ENCODE data around the gene TCF20. TPM values are rescaled to one million over a fixed set of nuclear protein-coding genes. Genes with fewer than 3 reads are reported as not detected.

TCF20 gene
- 21.9 and 23.3 TPM in 2 replicates for total RNA-seq

- DNase-seq (ENCODE audit: low read depth, low spot score) = peak; percentile 29
Measured at GRCh38 chr22:42270510-42271190, at the start of gene TCF20. TCF20 (minus strand) TSS chr22:42270653; CDS start chr22:42215305, 55,348 bp downstream.

DNA sequence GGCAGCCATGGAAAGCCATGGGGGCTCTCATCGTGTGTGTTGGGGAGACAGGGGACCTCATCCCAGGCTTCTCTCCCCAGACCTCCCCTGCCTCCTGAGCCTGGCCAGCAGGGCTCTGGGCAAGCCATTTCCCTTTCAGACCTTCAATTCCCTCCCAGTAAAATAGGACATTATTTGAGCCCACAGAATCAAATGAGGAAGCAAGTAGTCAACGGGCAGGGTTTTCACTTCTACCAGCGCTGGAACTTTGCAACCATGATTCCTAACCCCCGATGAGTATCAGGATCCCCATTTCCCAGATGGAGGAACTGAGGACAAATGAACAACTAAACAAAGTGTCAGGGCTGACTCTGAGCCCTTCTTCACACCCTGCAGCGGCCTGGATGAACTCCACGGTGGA is 48.9 kb upstream of the TCF20 start:
- no peak for DNase-seq (ENCODE audit: low read depth, low spot score)

- no peak for DNase-seq (ENCODE audit: low read depth, low spot score)
Measured at GRCh38 chr22:42318967-42319366, 48.5 kb upstream of the TCF20 start.

GRCh38 chr22:42317691-42318547 is 47.5 kb upstream of the TCF20 start:
- no peak for DNase-seq (ENCODE audit: low read depth, low spot score)

DNA sequence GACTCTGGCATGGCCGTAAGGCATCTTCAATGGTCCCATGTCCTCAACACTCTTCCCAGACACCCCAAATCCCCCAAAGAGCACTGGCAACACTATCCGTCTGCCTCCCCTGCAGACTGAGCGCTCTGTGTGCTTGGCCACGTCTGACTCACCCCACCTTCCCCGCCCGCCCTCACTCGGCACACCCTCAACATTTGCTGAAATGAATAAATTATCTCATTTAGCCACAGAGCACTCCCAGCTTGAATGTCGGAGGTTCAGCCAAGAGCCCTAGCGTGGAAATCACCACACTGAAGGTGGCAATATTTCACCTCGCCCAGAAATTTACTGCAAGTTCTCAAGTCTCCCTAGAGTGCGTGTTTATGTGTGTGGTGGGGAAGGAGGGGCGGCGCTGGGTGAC is 46.6 kb upstream of the TCF20 start:
- no peak for DNase-seq (ENCODE audit: low read depth, low spot score)

- DNase-seq (ENCODE audit: low read depth, low spot score) = no peak
Measured at GRCh38 chr22:42315392-42315756, 44.9 kb upstream of the TCF20 start.

GRCh38 chr22:42314709-42315391 is 44.4 kb upstream of the TCF20 start:
- DNase-seq (ENCODE audit: low read depth, low spot score) = no peak

GRCh38 chr22:42313804-42314581 is 43.5 kb upstream of the TCF20 start:
- no peak for DNase-seq (ENCODE audit: low read depth, low spot score)

DNA sequence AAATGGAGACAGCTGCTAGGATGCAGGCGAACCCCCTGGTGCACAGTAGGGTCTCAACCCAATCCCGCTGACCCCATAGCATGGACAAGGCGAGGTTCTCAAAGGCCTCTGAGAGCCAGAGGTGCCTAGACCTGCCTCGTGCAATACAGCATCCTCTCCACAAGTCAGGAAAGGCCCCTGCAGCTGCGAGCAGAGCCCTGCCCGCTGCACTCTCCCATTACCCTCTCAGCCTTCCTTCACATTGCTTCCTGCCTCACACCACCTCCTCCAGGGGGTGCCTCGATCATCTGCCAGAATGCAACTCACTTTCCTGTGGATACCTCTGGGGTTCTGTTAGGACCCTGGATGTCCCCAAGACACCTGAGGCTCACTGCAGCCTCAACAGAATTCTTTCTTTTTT is 42.8 kb upstream of the TCF20 start:
- DNase-seq (ENCODE audit: low read depth, low spot score) = no peak

DNA sequence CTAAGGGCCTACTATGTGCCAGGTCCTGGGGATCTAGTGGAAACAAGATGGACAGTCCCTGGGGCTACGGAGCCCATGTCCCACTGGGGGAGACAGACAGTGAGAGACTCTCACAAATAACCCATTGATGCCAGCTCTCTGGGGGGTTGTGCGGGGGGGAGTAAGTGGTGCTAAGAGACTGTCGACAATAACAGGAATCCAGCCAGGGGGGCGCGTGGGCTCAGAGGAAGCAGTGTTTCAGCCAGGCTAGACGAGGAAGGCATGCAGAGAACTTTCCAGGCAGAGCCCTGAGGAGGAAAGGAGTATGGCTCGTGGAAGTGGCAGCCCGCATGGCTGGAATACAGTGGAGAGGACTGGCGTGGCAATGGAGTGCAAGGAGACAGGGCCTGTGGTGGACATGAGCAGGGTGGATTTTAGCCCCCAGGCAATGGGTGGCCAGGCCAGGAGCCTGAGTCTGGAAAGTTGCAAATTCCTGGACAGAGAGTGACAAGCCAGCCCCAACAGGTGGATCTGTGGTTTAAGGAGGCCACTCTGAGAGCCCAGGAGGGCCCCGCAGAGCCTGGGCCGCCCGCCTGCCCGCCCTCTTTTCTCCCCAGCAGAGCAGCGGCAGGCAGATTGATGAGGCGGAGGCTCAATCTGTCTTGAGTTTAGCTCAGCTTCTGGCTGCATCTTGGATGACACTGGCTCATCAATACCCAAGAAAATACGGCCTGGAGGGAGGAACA is 40.0 kb upstream of the TCF20 start:
- no peak for DNase-seq (ENCODE audit: low read depth, low spot score)

GRCh38 chr22:42309865-42310264 is 39.4 kb upstream of the TCF20 start:
- DNase-seq (ENCODE audit: low read depth, low spot score) = no peak

DNA sequence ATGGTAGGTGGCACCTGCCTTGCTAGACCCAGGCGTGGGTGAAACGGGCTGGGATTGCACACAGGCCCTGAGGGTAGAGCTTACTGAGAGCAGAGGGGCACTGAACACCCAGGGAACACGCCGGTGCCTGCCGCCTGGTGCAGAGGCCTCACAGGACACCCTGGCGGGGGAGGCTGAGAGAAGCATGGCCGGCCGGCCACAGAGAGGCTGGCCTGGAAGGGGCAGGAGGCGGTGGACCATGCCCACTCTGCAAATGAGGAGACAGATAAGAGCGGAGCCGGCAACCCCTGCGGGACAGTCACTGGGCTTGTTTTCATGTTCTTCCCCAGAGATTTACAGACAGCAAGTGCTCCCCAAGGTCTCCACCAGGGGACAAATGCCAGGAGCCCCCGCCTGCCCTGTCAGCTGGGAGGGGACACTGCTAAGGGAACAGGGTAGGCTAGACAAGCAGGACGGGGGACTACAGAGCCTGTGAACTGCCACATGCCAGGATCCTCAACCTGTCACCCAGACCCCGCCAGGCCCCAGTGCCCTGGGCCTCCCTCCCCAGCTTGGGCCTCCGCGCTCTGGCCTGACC is 38.5 kb upstream of the TCF20 start:
- no peak for DNase-seq (ENCODE audit: low read depth, low spot score)

DNA sequence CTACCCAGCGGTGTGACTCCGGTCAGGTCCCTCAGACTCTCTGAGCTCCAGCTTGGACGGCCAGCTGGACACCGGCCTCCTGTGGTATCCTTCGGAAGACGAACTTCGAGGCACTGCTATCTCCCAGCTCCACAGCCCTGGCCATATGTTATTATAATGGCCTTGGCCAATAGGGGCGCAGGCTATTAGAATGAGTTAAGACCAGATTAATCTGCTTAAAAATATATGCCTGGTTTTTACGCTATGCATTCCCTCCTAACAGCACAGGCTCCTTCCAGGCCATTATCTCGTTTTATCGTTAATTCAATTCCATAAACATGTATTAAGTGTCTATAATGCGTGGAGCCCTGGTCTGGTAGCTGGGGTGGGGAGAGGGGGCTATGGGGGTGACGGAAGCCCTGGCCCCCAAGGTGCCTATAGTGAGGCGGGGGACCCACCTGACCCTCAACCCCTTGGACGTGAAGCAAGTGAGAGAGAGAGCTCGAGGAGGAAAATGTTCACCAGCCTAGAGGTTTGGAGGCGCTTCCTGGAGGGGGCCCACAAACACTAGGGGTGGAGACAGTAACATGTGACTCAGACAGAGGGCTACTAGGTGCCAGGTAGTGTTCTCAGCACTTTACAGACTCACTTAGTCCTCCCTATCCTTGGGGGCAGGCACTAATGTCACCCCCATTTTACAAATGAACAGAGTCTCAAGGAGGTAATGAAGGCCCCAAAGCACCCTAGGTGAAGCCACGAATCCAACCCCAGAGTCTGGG is 37.5 kb upstream of the TCF20 start:
- no peak for DNase-seq (ENCODE audit: low read depth, low spot score)

GRCh38 chr22:42306010-42306409 is 35.6 kb upstream of the TCF20 start:
- DNase-seq (ENCODE audit: low read depth, low spot score) = no peak

DNA sequence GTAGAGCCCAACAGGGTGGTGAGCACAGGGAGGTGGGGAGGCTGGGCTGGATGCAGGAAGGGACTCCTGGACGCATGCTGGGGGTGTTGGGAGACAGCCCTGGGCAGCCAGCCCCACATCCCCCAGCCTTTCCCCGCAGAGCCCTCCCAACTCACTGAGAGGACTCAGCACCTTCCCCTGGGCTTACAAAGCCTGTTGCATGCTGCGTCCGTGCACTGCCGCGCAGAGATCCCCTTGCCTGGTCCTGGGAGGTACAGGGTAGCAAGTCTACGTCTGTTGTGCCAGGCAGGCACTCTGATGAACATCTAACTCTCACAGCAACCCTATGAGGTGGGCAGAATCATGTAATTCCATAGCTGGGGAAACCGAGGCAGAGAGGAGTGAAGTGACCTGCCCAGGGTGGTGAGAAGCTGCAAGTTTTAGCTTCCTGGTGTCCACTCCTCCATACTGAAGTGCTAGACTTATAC is 33.9 kb upstream of the TCF20 start:
- DNase-seq (ENCODE audit: low read depth, low spot score) = no peak

DNA sequence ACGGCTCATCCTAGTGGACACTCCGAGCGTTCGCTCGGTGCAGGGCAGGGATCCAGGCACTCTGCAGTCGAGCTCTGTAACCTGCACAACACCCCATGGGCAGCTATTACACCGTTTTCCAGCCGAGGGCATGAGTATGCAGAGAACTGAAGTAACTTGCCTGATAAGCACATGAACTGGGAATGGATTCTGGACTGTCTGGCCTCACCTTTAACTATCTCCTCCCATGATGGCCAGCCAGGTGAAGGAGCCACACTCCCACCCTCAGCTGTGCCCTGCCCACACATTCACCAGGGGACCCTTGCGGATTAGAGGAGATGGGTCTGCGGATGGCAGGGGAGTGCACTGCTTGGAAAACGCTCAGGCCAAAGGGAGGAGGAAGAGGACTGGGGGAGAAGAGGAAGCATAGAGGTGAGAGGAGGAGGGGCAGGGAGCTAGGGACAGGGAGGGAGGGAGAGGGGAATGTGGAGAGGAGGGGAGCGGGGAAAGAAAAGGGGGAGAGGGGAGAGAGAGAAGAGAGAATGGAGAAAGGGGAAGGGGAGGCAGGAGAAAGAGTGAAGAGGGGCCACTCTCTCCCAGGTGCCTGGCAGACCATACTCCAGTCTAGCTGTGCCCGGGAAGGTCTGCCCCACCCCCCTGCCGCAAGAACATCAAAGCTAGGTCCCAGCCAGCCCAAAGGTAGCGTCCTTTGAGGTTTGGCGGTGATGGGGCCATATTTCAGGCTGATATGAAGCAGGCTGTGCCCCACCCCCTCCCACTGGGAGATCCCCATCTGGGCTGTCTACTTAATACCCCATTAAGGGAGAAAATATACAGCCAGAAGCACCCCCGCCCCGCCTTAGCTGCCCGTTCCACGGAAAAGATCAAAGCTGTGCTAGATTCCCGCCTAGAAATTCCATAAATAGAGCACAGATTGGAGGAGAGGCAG is 33.2 kb upstream of the TCF20 start:
- no peak for DNase-seq (ENCODE audit: low read depth, low spot score)

DNA sequence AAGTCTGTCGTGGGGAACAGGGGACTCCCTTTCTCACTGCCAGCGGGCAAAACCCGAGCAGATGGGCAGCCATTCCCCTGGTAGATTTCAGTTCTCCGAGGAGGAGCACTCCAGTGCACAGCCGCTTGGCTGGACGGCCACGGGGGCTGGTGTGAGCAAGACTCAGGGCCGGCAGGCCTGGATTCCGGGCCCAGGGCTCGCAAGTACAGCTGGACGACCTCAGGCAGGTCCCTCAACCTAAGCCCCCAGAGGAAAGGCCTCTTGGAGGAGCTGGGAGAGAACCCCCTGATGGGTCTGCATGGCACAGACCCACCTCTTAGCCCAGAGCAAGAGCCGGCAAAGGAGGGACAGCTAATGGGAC is 31.3 kb upstream of the TCF20 start:
- DNase-seq (ENCODE audit: low read depth, low spot score) = no peak

DNA sequence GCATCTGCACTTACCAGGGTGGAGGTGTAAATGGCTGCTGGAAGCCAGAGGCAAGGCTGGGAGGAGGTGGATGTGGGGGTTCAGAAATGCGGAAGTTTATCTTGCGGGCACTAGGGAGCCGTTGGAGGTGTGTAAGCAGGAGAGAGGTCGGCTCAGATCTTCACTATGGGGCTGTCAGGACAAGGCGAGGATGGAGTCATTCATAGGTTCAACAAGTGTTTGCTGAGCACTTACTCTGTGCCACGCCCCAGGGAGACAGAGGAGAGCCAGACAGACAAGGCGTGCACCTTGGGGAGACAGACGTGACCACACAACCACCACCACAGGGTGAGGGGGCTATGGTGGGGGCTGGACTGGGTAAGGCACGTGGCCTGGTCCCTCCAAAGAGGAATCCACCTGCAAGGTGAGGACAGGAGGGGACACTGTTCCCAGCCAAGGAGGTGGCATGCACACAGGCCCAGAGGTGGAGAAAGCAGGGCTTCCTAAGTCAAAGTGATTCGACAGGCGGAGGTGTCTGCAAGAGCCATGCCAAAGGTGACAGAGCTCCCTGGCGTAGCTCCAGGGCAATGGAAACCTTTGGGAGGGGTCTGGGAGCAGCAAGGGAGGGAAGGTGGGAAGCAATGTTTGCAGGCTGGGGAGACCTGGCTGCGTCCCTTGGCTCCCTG is 30.8 kb upstream of the TCF20 start:
- no peak for DNase-seq (ENCODE audit: low read depth, low spot score)
